ENCODE data around the gene SYMPK.
"Not testable (repeated sequence)": the region's sequence is repeated elsewhere in the genome, so short reads cannot be mapped to it uniquely, and the experiment has no call there.

SYMPK gene

GRCh38 chr19:45885556-45886426 lies 22.8 kb upstream of the SYMPK start, which contains the start of gene IRF2BP1:
Gene IRF2BP1, minus strand, starts transcription at chr19:45886141. Its CDS starts 367 bp downstream, at chr19:45885774.
- peak; percentile 93 to 97 (median 97) for DNase-seq

GRCh38 chr19:45884682-45885555 lies 22.0 kb upstream of the SYMPK start:
- peak in 1 of 3 donors; percentile 28 for DNase-seq

GRCh38 chr19:45883881-45884681 lies 21.1 kb upstream of the SYMPK start:
- no peak for DNase-seq

- DNase-seq = no peak
Measured at GRCh38 chr19:45883586-45883880, 20.6 kb upstream of the SYMPK start.

- DNase-seq = peak; percentile 90 to 94 (median 93)
Measured at GRCh38 chr19:45882652-45883585, 20.0 kb upstream of the SYMPK start.

GRCh38 chr19:45881909-45882528 lies 19.1 kb upstream of the SYMPK start:
- DNase-seq = no peak

- no peak for DNase-seq
Measured at GRCh38 chr19:45881082-45881908, 18.3 kb upstream of the SYMPK start.

- no peak for DNase-seq
Measured at GRCh38 chr19:45879971-45880370, 17.0 kb upstream of the SYMPK start.

- no peak for DNase-seq
Measured at GRCh38 chr19:45879055-45879454, 16.1 kb upstream of the SYMPK start.

- no peak for DNase-seq
Measured at GRCh38 chr19:45878043-45878794, 15.3 kb upstream of the SYMPK start.

- DNase-seq = peak; percentile 21 to 62 (median 31)
Measured at GRCh38 chr19:45876411-45877197, 13.7 kb upstream of the SYMPK start.

- no peak for DNase-seq
Measured at GRCh38 chr19:45876161-45876410, 13.1 kb upstream of the SYMPK start.

GRCh38 chr19:45874620-45874966 lies 11.6 kb upstream of the SYMPK start:
- no peak for DNase-seq

GRCh38 chr19:45873219-45873772 lies 10.3 kb upstream of the SYMPK start:
- no peak for DNase-seq

- DNase-seq = no peak
Measured at GRCh38 chr19:45872095-45872919, 9.4 kb upstream of the SYMPK start.

GRCh38 chr19:45870798-45871197 lies 7.9 kb upstream of the SYMPK start:
- DNase-seq = no peak

- DNase-seq = not testable (repeated sequence)
Measured at GRCh38 chr19:45867241-45867640, 4.3 kb upstream of the SYMPK start.

Data from suppressor macrophage treated with lipopolysaccharide for 1 hour (primary cell).